Body of pancreas (tissue), 4 donors: ENCODE results near the gene LRRC10B.

ENCODE experiments used
- POLR2A ChIP-seq, 3 donors: fragments of 450-650 bp; IDR thresholded peaks; one replicate each; pipeline ENCODE4 v1.6.1; 2016; ENCODE audit warnings: antibody characterized with exemption in 3 of 3, mild to moderate bottlenecking in 2 of 3
- TF ChIP-seq, protein P1 (sequence below), 7 experiments: fragments of 450-650 bp in 4 of 7; fragments of 200-600 bp in 3 of 7; sonication (generic) in 3 of 7; IDR thresholded peaks; one replicate each; pipeline ENCODE4 v1.5.1; 2016 to 2019; ENCODE audit warnings: antibody characterized with exemption in 7 of 7

DNA sequence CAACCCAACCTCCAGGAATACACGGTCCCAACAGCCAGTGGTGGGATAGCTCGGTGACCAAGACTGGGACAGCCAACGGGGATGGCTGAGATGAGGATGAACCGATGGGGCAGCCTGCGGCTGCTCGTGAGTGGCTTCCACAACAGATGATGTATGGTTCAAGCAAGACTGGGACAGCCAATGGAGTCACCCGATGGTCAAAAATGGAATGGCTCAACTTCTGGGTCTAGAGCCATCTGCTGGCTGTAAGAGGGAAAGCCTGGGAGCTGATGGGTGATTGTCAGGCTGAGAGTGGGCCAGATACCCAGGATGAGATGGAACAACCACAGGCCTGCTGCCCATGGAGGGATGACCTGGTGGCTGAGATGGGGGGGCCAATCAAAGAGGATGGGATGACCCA is 36.8 kb downstream of the LRRC10B start:
- TF ChIP-seq, protein P1, sequence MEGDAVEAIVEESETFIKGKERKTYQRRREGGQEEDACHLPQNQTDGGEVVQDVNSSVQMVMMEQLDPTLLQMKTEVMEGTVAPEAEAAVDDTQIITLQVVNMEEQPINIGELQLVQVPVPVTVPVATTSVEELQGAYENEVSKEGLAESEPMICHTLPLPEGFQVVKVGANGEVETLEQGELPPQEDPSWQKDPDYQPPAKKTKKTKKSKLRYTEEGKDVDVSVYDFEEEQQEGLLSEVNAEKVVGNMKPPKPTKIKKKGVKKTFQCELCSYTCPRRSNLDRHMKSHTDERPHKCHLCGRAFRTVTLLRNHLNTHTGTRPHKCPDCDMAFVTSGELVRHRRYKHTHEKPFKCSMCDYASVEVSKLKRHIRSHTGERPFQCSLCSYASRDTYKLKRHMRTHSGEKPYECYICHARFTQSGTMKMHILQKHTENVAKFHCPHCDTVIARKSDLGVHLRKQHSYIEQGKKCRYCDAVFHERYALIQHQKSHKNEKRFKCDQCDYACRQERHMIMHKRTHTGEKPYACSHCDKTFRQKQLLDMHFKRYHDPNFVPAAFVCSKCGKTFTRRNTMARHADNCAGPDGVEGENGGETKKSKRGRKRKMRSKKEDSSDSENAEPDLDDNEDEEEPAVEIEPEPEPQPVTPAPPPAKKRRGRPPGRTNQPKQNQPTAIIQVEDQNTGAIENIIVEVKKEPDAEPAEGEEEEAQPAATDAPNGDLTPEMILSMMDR (IDR thresholded peaks at IDR 0.05) = peak in 1 of 7 experiments; percentile 8
- no peak for TF ChIP-seq POLR2A (IDR thresholded peaks at IDR 0.05)
